ENCODE measurements around the gene KLF4. TPM values are rescaled to one million over a fixed set of nuclear protein-coding genes. Genes with fewer than 3 reads are reported as not detected.
"Not testable (repeated sequence)": the region's sequence is repeated elsewhere in the genome, so short reads cannot be mapped to it uniquely, and the experiment has no call there.

KLF4 gene
- total and polyA plus RNA-seq, 5 donors from 2014 or later = 0.11 to 4.0 TPM; not detected in 3

GRCh38 chr9:107518037-107518807, 28.7 kb upstream of the KLF4 start:
- Histone ChIP-seq H3K9me3 (ENCODE audit: control insufficient read depth in 2 of 2, low read length in 2 of 2) (no peaks in the 10 kb centered on the region), H3K4me1 (ENCODE audit: control insufficient read depth, insufficient read depth, low read length, poor library complexity, severe bottlenecking) (no peaks in the 10 kb centered on the region), H3K27ac (ENCODE audit: insufficient read depth, low read length, poor library complexity, severe bottlenecking) (no peak overlapping the region), H3K36me3 (ENCODE audit: control insufficient read depth, insufficient read depth, low read length) (no peaks in the 10 kb centered on the region), H3K4me3 (ENCODE audit: low read depth, low read length) (no peak overlapping the region), H3K27me3 (ENCODE audit: control insufficient read depth, insufficient read depth, low read length) (no peaks in the 10 kb centered on the region)
- Mint-ChIP-seq H3K36me3 (no peaks in the 10 kb centered on the region), H3K27me3 (no peaks in the 10 kb centered on the region), H3K9me3 (peaks cover 0 to 4% (median 0%) of the 10 kb centered on the region in 7 donors), H3K4me3 (no peak overlapping the region), H3K4me1 (no peaks in the 10 kb centered on the region), H3K27ac (no peak overlapping the region)
- no peak for DNase-seq
- no peak for ATAC-seq (ENCODE audit: low read depth in 2 of 2)

- Mint-ChIP-seq H3K9me3 (peaks cover 0 to 1% (median 0%) of the 10 kb centered on the region in 7 donors), H3K27ac (no peak overlapping the region), H3K4me1 (no peaks in the 10 kb centered on the region), H3K27me3 (peaks cover 4% of the 10 kb centered on the region), H3K36me3 (no peaks in the 10 kb centered on the region), H3K4me3 (no peak overlapping the region)
- Histone ChIP-seq H3K27me3 (ENCODE audit: control insufficient read depth, insufficient read depth, low read length) (no peaks in the 10 kb centered on the region), H3K36me3 (ENCODE audit: control insufficient read depth, insufficient read depth, low read length) (no peaks in the 10 kb centered on the region), H3K27ac (ENCODE audit: insufficient read depth, low read length, poor library complexity, severe bottlenecking) (no peak overlapping the region), H3K9me3 (ENCODE audit: control insufficient read depth in 2 of 2, low read length in 2 of 2) (no peaks in the 10 kb centered on the region), H3K4me1 (ENCODE audit: control insufficient read depth, insufficient read depth, low read length, poor library complexity, severe bottlenecking) (no peaks in the 10 kb centered on the region), H3K4me3 (ENCODE audit: low read depth, low read length) (no peak overlapping the region)
- no peak for ATAC-seq (ENCODE audit: low read depth in 2 of 2)
- DNase-seq = no peak
Measured at GRCh38 chr9:107513464-107514100, 24.0 kb upstream of the KLF4 start.

- H3K27me3 Mint-ChIP-seq = peaks cover 4% of the 10 kb centered on the region
- Histone ChIP-seq H3K27me3 (ENCODE audit: control insufficient read depth, insufficient read depth, low read length) (no peaks in the 10 kb centered on the region), H3K36me3 (ENCODE audit: control insufficient read depth, insufficient read depth, low read length) (no peaks in the 10 kb centered on the region), H3K9me3 (ENCODE audit: control insufficient read depth in 2 of 2, low read length in 2 of 2) (no peaks in the 10 kb centered on the region), H3K27ac (ENCODE audit: insufficient read depth, low read length, poor library complexity, severe bottlenecking) (no peak overlapping the region), H3K4me1 (ENCODE audit: control insufficient read depth, insufficient read depth, low read length, poor library complexity, severe bottlenecking) (no peaks in the 10 kb centered on the region), H3K4me3 (ENCODE audit: low read depth, low read length) (no peak overlapping the region)
- H3K4me1 Mint-ChIP-seq = no peaks in the 10 kb centered on the region
- no peak overlapping the region for H3K27ac Mint-ChIP-seq
- no peak overlapping the region for H3K4me3 Mint-ChIP-seq
- DNase-seq = no peak
- no peaks in the 10 kb centered on the region for H3K36me3 Mint-ChIP-seq
- no peaks in the 10 kb centered on the region for H3K9me3 Mint-ChIP-seq
- ATAC-seq (ENCODE audit: low read depth in 2 of 2) = no peak
Measured at GRCh38 chr9:107504585-107505455, 15.3 kb upstream of the KLF4 start.

- Mint-ChIP-seq H3K27ac (no peak overlapping the region), H3K4me1 (no peaks in the 10 kb centered on the region), H3K4me3 (no peak overlapping the region), H3K27me3 (peaks cover 8% of the 10 kb centered on the region), H3K9me3 (no peaks in the 10 kb centered on the region), H3K36me3 (no peaks in the 10 kb centered on the region)
- no peaks in the 10 kb centered on the region for H3K27me3 ChIP-seq (ENCODE audit: control insufficient read depth, insufficient read depth, low read length)
- no peaks in the 10 kb centered on the region for H3K4me1 ChIP-seq (ENCODE audit: control insufficient read depth, insufficient read depth, low read length, poor library complexity, severe bottlenecking)
- H3K9me3 ChIP-seq (ENCODE audit: control insufficient read depth in 2 of 2, low read length in 2 of 2) = no peaks in the 10 kb centered on the region
- DNase-seq (no peak), ATAC-seq (ENCODE audit: low read depth in 2 of 2) (no peak)
- no peak overlapping the region for H3K4me3 ChIP-seq (ENCODE audit: low read depth, low read length)
- no peaks in the 10 kb centered on the region for H3K36me3 ChIP-seq (ENCODE audit: control insufficient read depth, insufficient read depth, low read length)
- no peak overlapping the region for H3K27ac ChIP-seq (ENCODE audit: insufficient read depth, low read length, poor library complexity, severe bottlenecking)
Measured at GRCh38 chr9:107502464-107502863, 12.9 kb upstream of the KLF4 start.

GRCh38 chr9:107500421-107501200, 11.0 kb upstream of the KLF4 start:
- not testable (repeated sequence) for H3K9me3 Mint-ChIP-seq, H3K27ac Mint-ChIP-seq

GRCh38 chr9:107496976-107497375, 7.4 kb upstream of the KLF4 start:
- Mint-ChIP-seq H3K36me3 (no peaks in the 10 kb centered on the region), H3K9me3 (no peaks in the 10 kb centered on the region), H3K4me3 (no peak overlapping the region), H3K27me3 (peaks cover 9% of the 10 kb centered on the region), H3K27ac (no peak overlapping the region), H3K4me1 (no peaks in the 10 kb centered on the region)
- Histone ChIP-seq H3K4me1 (ENCODE audit: control insufficient read depth, insufficient read depth, low read length, poor library complexity, severe bottlenecking) (no peaks in the 10 kb centered on the region), H3K36me3 (ENCODE audit: control insufficient read depth, insufficient read depth, low read length) (no peaks in the 10 kb centered on the region), H3K27me3 (ENCODE audit: control insufficient read depth, insufficient read depth, low read length) (peaks cover 8% of the 10 kb centered on the region), H3K4me3 (ENCODE audit: low read depth, low read length) (no peak overlapping the region), H3K9me3 (ENCODE audit: control insufficient read depth in 2 of 2, low read length in 2 of 2) (no peaks in the 10 kb centered on the region), H3K27ac (ENCODE audit: insufficient read depth, low read length, poor library complexity, severe bottlenecking) (no peak overlapping the region)
- no peak for DNase-seq
- ATAC-seq (ENCODE audit: low read depth in 2 of 2) = no peak

More at GRCh38 chr9:107500421-107501200, 11.0 kb upstream of the KLF4 start:
- not testable (repeated sequence) for DNase-seq; H3K4me3 ChIP-seq (ENCODE audit: low read depth, low read length); H3K4me1 ChIP-seq (ENCODE audit: control insufficient read depth, insufficient read depth, low read length, poor library complexity, severe bottlenecking); ATAC-seq (ENCODE audit: low read depth in 2 of 2); H3K27ac ChIP-seq (ENCODE audit: insufficient read depth, low read length, poor library complexity, severe bottlenecking); H3K27me3 ChIP-seq (ENCODE audit: control insufficient read depth, insufficient read depth, low read length); H3K36me3 ChIP-seq (ENCODE audit: control insufficient read depth, insufficient read depth, low read length); H3K36me3 Mint-ChIP-seq; H3K27me3 Mint-ChIP-seq; H3K4me3 Mint-ChIP-seq; H3K4me1 Mint-ChIP-seq; H3K9me3 ChIP-seq (ENCODE audit: control insufficient read depth in 2 of 2, low read length in 2 of 2)

- Histone ChIP-seq H3K36me3 (ENCODE audit: control insufficient read depth, insufficient read depth, low read length) (no peaks in the 10 kb centered on the region), H3K27ac (ENCODE audit: insufficient read depth, low read length, poor library complexity, severe bottlenecking) (no peak overlapping the region), H3K4me3 (ENCODE audit: low read depth, low read length) (no peak overlapping the region), H3K27me3 (ENCODE audit: control insufficient read depth, insufficient read depth, low read length) (peaks cover 15% of the 10 kb centered on the region), H3K9me3 (ENCODE audit: control insufficient read depth in 2 of 2, low read length in 2 of 2) (no peaks in the 10 kb centered on the region), H3K4me1 (ENCODE audit: control insufficient read depth, insufficient read depth, low read length, poor library complexity, severe bottlenecking) (peaks cover 15% of the 10 kb centered on the region)
- no peak for DNase-seq
- Mint-ChIP-seq H3K27ac (peak overlapping the region in 1 of 3 donors; percentile 69), H3K9me3 (peaks cover 0 to 2% (median 0%) of the 10 kb centered on the region in 7 donors), H3K27me3 (peaks cover 20% of the 10 kb centered on the region), H3K36me3 (no peaks in the 10 kb centered on the region), H3K4me1 (peaks cover 0 to 18% (median 4%) of the 10 kb centered on the region in 4 donors), H3K4me3 (peak overlapping the region in 1 of 4 donors; percentile 44)
- ATAC-seq (ENCODE audit: low read depth in 2 of 2) = no peak
Measured at GRCh38 chr9:107492381-107492970, 2.9 kb upstream of the KLF4 start.

All from CD4-positive, CD25-positive, alpha-beta regulatory T cell (primary cell).